ENCODE data around the gene BTBD2. TPM values are rescaled to one million over a fixed set of nuclear protein-coding genes. Genes with fewer than 3 reads are reported as not detected.

BTBD2 gene
- total RNA-seq, 2 donors from 2014 or later: 48.7 to 56.2 TPM

DNA sequence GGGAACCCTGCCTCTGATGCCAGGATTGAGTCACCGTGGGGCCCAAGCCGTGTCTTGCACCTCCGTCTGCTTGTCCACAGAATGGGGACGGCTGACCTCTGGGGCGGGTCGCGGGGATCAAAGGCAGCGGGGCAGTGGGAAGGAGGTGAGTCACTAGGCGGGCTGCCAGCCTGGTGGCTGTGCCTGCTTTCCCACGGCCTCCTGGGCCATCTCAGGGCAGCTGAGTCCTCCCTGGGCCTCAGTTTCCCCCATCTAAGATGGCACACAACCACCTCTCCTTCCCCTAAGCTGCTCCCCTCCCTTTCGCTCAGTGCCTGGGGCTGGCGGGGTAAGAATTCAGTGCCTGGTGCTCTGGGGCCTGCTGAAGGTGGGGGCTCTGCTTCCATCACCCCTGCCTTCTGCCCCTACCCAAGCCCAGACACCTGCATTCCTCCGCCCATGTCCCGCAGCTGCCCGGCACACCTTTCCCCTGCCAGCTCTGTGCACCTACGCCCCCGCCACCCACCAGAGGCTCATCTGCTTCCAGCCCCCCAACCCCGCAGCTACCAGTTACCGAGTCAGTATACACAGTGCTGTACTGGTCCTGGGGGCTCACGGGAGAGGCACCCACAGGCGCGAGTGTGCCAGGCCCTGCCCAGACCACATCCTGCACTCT, 32.1 kb upstream of the BTBD2 start:
- H3K27me3 Mint-ChIP-seq (ENCODE audit: low read depth): no peaks in the 10 kb centered on the region
- DNase-seq (peak; percentile 37 to 46), ATAC-seq (replicated peaks in 1 of 2) (no peak)
- H3K27ac Mint-ChIP-seq: peak overlapping the region; percentile 28
- peak overlapping the region; percentile 60 to 85 for H3K4me3 Mint-ChIP-seq
- peaks cover 47% of the 10 kb centered on the region for H3K4me1 Mint-ChIP-seq (ENCODE audit: low read depth)
- no peaks in the 10 kb centered on the region for H3K9me3 Mint-ChIP-seq
- H3K36me3 Mint-ChIP-seq (ENCODE audit: insufficient read depth in 2 of 2): peaks cover 0 to 3% of the 10 kb centered on the region in 2 donors

DNA sequence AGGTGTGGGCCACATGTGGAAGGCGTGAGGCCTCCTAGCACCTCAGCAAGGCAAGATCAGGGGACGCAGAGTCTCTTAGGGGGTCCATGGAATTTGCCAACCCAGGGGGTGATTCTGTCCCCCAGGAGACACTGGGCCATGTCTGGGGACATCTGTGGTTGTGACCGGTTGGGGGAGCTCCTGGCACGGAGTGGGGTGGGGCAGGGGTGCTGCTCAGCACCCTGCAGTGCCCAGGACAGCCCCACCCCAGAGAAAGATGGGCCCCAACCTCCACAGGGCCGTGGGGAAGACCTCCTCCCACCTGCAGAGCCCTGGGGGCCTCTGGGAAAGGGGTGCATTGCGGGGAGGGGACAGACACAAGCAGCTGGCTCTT, 31.5 kb upstream of the BTBD2 start:
- no peak overlapping the region for H3K27ac Mint-ChIP-seq
- no peak for DNase-seq

GRCh38 chr19:2046046-2046907, 30.8 kb upstream of the BTBD2 start:
- no peak overlapping the region for H3K4me3 Mint-ChIP-seq
- no peaks in the 10 kb centered on the region for H3K9me3 Mint-ChIP-seq
- ATAC-seq (replicated peaks in 1 of 2): no peak
- peaks cover 0 to 5% of the 10 kb centered on the region in 2 donors for H3K36me3 Mint-ChIP-seq (ENCODE audit: insufficient read depth in 2 of 2)
- H3K27me3 Mint-ChIP-seq (ENCODE audit: low read depth): no peaks in the 10 kb centered on the region
- peaks cover 38% of the 10 kb centered on the region for H3K4me1 Mint-ChIP-seq (ENCODE audit: low read depth)
- no peak for DNase-seq
- no peak overlapping the region for H3K27ac Mint-ChIP-seq

More for the DNA sequence above, 31.5 kb upstream of the BTBD2 start:
- H3K27me3 Mint-ChIP-seq (ENCODE audit: low read depth): no peaks in the 10 kb centered on the region
- no peaks in the 10 kb centered on the region for H3K9me3 Mint-ChIP-seq
- peaks cover 42% of the 10 kb centered on the region for H3K4me1 Mint-ChIP-seq (ENCODE audit: low read depth)
- H3K36me3 Mint-ChIP-seq (ENCODE audit: insufficient read depth in 2 of 2): peaks cover 0 to 3% of the 10 kb centered on the region in 2 donors
- no peak overlapping the region for H3K4me3 Mint-ChIP-seq
- ATAC-seq (replicated peaks in 1 of 2): no peak

DNA sequence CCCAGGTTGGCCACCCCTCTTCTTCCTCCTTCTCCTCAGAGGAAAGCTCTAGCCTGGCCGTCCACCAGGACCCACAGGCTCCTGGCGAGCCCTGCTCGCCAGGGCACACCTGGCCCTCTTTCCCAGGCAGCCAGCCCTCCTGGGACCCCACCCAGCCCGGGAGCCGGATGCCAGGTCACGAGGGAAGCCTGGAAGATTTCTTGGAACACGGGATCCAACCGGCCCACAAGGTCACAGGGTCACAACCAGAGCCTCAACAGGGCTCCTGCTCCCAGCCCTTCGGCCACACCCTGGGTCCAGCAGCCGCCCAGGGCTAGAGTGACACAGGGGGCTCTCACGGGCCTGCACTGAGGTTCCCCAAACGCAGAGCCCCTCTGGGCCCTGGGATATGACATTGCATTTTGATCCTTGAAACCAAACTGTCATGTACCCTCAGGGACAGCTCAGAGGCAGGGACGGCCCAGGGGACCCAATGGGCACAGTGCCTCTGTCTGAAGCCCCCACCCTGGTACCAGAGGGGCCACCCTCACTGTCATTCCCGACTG, 30.1 kb upstream of the BTBD2 start:
- no peak overlapping the region for H3K4me3 Mint-ChIP-seq
- DNase-seq: no peak
- H3K27ac Mint-ChIP-seq: no peak overlapping the region
- no peak for ATAC-seq (replicated peaks in 1 of 2)
- H3K27me3 Mint-ChIP-seq (ENCODE audit: low read depth): no peaks in the 10 kb centered on the region
- H3K9me3 Mint-ChIP-seq: no peaks in the 10 kb centered on the region
- peaks cover 0 to 4% of the 10 kb centered on the region in 2 donors for H3K36me3 Mint-ChIP-seq (ENCODE audit: insufficient read depth in 2 of 2)
- peaks cover 45% of the 10 kb centered on the region for H3K4me1 Mint-ChIP-seq (ENCODE audit: low read depth)

GRCh38 chr19:2044709-2045500, 29.4 kb upstream of the BTBD2 start:
- Mint-ChIP-seq H3K9me3 (no peaks in the 10 kb centered on the region), H3K27ac (no peak overlapping the region), H3K4me3 (no peak overlapping the region), H3K36me3 (ENCODE audit: insufficient read depth in 2 of 2) (peaks cover 0 to 4% of the 10 kb centered on the region in 2 donors), H3K4me1 (ENCODE audit: low read depth) (peaks cover 48% of the 10 kb centered on the region), H3K27me3 (ENCODE audit: low read depth) (no peaks in the 10 kb centered on the region)
- DNase-seq (no peak), ATAC-seq (replicated peaks in 1 of 2) (no peak)

GRCh38 chr19:2043961-2044708, 28.6 kb upstream of the BTBD2 start:
- H3K36me3 Mint-ChIP-seq (ENCODE audit: insufficient read depth in 2 of 2): peaks cover 0 to 6% of the 10 kb centered on the region in 2 donors
- ATAC-seq (replicated peaks in 1 of 2) (no peak), DNase-seq (no peak)
- H3K4me1 Mint-ChIP-seq (ENCODE audit: low read depth): peaks cover 40% of the 10 kb centered on the region
- peak overlapping the region; percentile 27 for H3K27ac Mint-ChIP-seq
- no peaks in the 10 kb centered on the region for H3K9me3 Mint-ChIP-seq
- H3K4me3 Mint-ChIP-seq: peak overlapping the region in 1 of 2 donors; percentile 44
- H3K27me3 Mint-ChIP-seq (ENCODE audit: low read depth): no peaks in the 10 kb centered on the region

DNA sequence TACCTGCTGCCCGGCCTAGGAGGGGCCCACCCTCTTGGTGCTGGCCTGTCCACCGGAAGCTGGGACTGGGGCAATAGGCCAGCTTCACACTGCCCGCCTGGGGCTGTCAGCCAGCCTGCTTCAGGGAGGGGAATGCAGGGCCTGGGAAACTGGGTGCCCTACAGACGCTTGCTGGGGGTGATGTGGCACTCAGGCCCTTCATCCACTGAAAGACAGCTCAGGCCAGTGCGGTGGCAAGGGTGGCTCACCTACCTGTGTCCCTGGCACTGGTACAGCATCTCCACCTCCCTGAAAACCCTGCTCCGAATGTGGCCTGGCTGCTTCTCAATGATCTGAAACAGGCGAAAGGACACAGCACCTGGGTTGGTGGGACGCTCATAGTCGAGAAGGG, 27.7 kb upstream of the BTBD2 start:
- H3K4me3 Mint-ChIP-seq: peak overlapping the region; percentile 85 to 91
- no peak for DNase-seq
- peak overlapping the region; percentile 42 for H3K27ac Mint-ChIP-seq
- H3K4me1 Mint-ChIP-seq (ENCODE audit: low read depth): peaks cover 31% of the 10 kb centered on the region
- no peaks in the 10 kb centered on the region for H3K27me3 Mint-ChIP-seq (ENCODE audit: low read depth)
- no peaks in the 10 kb centered on the region for H3K9me3 Mint-ChIP-seq
- ATAC-seq (replicated peaks in 1 of 2): no peak
- peaks cover 0 to 6% of the 10 kb centered on the region in 2 donors for H3K36me3 Mint-ChIP-seq (ENCODE audit: insufficient read depth in 2 of 2)

DNA sequence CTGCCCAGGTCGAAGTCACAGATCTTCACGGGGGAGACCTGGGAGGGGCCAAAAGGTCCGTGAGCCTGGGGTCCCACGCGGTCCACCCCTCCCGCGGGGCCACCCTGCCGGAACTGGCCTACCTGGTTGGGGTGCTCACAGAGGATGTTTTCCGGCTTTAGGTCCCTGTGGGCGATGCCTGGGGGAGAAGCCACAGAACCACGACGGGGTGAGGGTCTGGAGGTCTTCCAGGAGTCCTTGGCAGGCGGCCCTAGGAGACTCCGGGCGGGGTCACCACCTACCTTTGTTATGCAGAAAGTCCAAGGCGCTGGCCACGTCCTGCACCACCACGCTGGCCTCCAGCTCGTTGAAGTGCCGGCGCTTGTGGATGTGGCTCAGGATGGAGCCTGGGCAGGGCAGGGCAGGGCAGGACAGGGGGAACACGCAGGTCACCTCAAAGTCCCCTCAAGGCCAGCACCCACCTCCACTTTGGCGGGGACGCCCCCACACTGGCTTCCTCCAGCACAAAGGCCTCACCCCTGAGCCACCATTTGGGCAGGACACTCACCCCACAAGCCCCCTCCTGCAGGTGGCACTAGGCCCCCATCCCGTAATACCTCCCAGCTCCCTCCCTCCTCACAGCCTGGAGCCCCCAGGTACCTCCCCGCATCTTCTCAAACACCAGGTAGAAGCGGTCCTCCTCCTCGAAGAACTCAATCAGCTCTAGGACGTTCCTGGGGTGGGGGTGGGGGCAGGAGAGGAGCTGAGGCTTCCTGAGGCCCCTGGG, 27.2 kb upstream of the BTBD2 start:
- Mint-ChIP-seq H3K36me3 (ENCODE audit: insufficient read depth in 2 of 2) (peaks cover 0 to 8% of the 10 kb centered on the region in 2 donors), H3K4me3 (peak overlapping the region; percentile 85 to 91)
- ATAC-seq (replicated peaks in 1 of 2): no peak

GRCh38 chr19:2041683-2042484, 26.4 kb upstream of the BTBD2 start:
- DNase-seq: peak; percentile 99 to 100
- no peaks in the 10 kb centered on the region for H3K9me3 Mint-ChIP-seq
- H3K27ac Mint-ChIP-seq: peak overlapping the region; percentile 96
- H3K4me3 Mint-ChIP-seq: peak overlapping the region; percentile 92 to 94
- H3K36me3 Mint-ChIP-seq (ENCODE audit: insufficient read depth in 2 of 2): peaks cover 0 to 7% of the 10 kb centered on the region in 2 donors
- no peaks in the 10 kb centered on the region for H3K27me3 Mint-ChIP-seq (ENCODE audit: low read depth)
- ATAC-seq (replicated peaks in 1 of 2): peak; percentile 89 to 90
- H3K4me1 Mint-ChIP-seq (ENCODE audit: low read depth): peaks cover 19% of the 10 kb centered on the region

More for the DNA sequence above, 27.2 kb upstream of the BTBD2 start:
- H3K27me3 Mint-ChIP-seq (ENCODE audit: low read depth): no peaks in the 10 kb centered on the region
- no peak for DNase-seq
- peak overlapping the region; percentile 60 for H3K27ac Mint-ChIP-seq
- H3K9me3 Mint-ChIP-seq: no peaks in the 10 kb centered on the region
- peaks cover 27% of the 10 kb centered on the region for H3K4me1 Mint-ChIP-seq (ENCODE audit: low read depth)

DNA sequence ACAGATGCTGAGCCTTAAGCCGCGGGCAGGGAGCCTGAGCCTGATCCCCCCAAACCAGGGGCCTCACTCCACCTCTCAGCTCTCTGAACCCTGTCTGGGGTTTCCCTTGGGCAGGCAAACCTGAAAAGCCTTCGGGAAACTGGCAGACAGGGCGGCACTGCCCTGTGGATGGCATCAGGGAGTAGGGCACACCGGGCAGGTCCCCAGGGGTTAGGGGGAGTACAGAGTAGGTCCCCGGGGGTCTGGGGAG, 25.8 kb upstream of the BTBD2 start:
- no peaks in the 10 kb centered on the region for H3K27me3 Mint-ChIP-seq (ENCODE audit: low read depth)
- peak overlapping the region; percentile 96 for H3K27ac Mint-ChIP-seq
- peaks cover 0 to 6% of the 10 kb centered on the region in 2 donors for H3K36me3 Mint-ChIP-seq (ENCODE audit: insufficient read depth in 2 of 2)
- DNase-seq (no peak), ATAC-seq (replicated peaks in 1 of 2) (no peak)
- H3K9me3 Mint-ChIP-seq: no peaks in the 10 kb centered on the region
- peak overlapping the region; percentile 92 to 94 for H3K4me3 Mint-ChIP-seq
- peaks cover 17% of the 10 kb centered on the region for H3K4me1 Mint-ChIP-seq (ENCODE audit: low read depth)

GRCh38 chr19:2040647-2041432, 25.3 kb upstream of the BTBD2 start:
- Mint-ChIP-seq H3K36me3 (ENCODE audit: insufficient read depth in 2 of 2) (peaks cover 0 to 6% of the 10 kb centered on the region in 2 donors), H3K27me3 (ENCODE audit: low read depth) (no peaks in the 10 kb centered on the region), H3K4me3 (peak overlapping the region; percentile 92 to 94), H3K9me3 (no peaks in the 10 kb centered on the region), H3K4me1 (ENCODE audit: low read depth) (peaks cover 17% of the 10 kb centered on the region), H3K27ac (peak overlapping the region; percentile 96)
- ATAC-seq (replicated peaks in 1 of 2) (no peak), DNase-seq (no peak)
